Ovary (tissue), 9 donors: ENCODE measurements around the gene TNKS2. TPM values are rescaled to one million over a fixed set of nuclear protein-coding genes. Genes with fewer than 3 reads are reported as not detected.
"Not testable (repeated sequence)": the region's sequence is repeated elsewhere in the genome, so short reads cannot be mapped to it uniquely, and the experiment has no call there.

ENCODE experiments used
- DNase-seq, 5 donors: peaks; one replicate each; pipeline ENCODE4 v3.0.0-alpha.2; 2019 to 2020
- H3K27ac ChIP-seq, 2 donors: fragments of 200-600 bp; one replicate each; pipeline versions ENCODE4 v1.5.1 to v1.8.0; 2019 to 2022
- H3K27me3 ChIP-seq: fragments of 200-600 bp; one replicate; pipeline ENCODE4 v1.8.0; 2022
- H3K36me3 ChIP-seq: fragments of 200-600 bp; sonication (generic); one replicate; pipeline ENCODE4 v1.5.1; 2019
- H3K4me1 ChIP-seq: one replicate; pipeline ENCODE4 v1.8.1; 2013; ENCODE audit warnings: mild to moderate bottlenecking, moderate library complexity; ENCODE audit not compliant: insufficient read depth
- H3K4me3 ChIP-seq: fragments of 200-600 bp; sonication (generic); one replicate; pipeline ENCODE4 v1.5.1; 2017
- H3K9me3 ChIP-seq, 2 donors: fragments of 200-600 bp in 1 of 2; sonication (generic) in 1 of 2; one replicate each; pipeline versions ENCODE4 v1.5.1 to v1.8.1; 2013 to 2019; ENCODE audit warnings: mild to moderate bottlenecking in 1 of 2, moderate library complexity in 1 of 2
- EP300 ChIP-seq: sonication (generic); formaldehyde crosslinking; IDR thresholded peaks from one replicate; pipeline ENCODE4 v1.6.1; 2017; ENCODE audit warnings: antibody characterized with exemption
- POLR2A ChIP-seq: fragments of 450-650 bp; IDR thresholded peaks from one replicate; pipeline ENCODE4 v1.6.1; 2017; ENCODE audit warnings: antibody characterized with exemption, mild to moderate bottlenecking, moderate library complexity
- WGBS, 3 donors: extraction: QIAGEN DNeasy Blood & Tissue Kit in 1 of 3; methylation state at CpG; one replicate each; pipeline versions ENCODE4 v1.1.5 to v1.1.7; 2013 to 2017; 5-methylcytosine and 5-hydroxymethylcytosine counted together
- intact Hi-C, 4 donors: fragments of 100-400 bp; cut with DNase I; formaldehyde crosslinking; loops; one replicate each; pipeline versions ENCODE4 v1.11.0 to v1.15.1; 2022 to 2023
- polyA plus RNA-seq, 2 donors: library from polyadenylated mRNA; stranded (reverse); fragments of 200-250 nt in 1 of 2; fragments of 350-450 nt in 1 of 2; fragmentation: Illumina TruSeq in 1 of 2; extraction: RNeasy Lipid Tissue Mini Kit (QIAGEN cat#74804) in 1 of 2; gene quantifications; one replicate each; pipeline ENCODE4 v1.2.3, GENCODE V29; 2013 to 2014
- total RNA-seq, 7 donors: library from RNA; depleted of rRNA in 2 of 7; stranded (reverse); fragments of >200 nt in 2 of 7; fragmentation: NEBNext Ultra II Directional in 3 of 7; extraction: Animal tissue kit (Norgen Biotek cat#: 25700) in 3 of 7; gene quantifications; one replicate each; pipeline versions ENCODE4 v1.1.0 to v1.2.4, GENCODE V29; 2016 to 2023
- TF ChIP-seq, protein P1 (sequence below), 3 donors: fragments of 450-650 bp in 2 of 3; fragments of 200-600 bp in 1 of 3; IDR thresholded peaks; one replicate each; pipeline versions ENCODE4 v1.5.1 to v1.8.0; 2016 to 2022; ENCODE audit warnings: antibody characterized with exemption in 3 of 3, mild to moderate bottlenecking in 1 of 3
- donor health status: DM: no; HTN: no; CAD: no; lungs with moderate emphysema.
- donor health status: DM: no; HTN: no; CAD: no.
- donor health status: Bipolar disorder and iron deficiency.
- donor health status: DM: yes; HTN: yes; CAD: no.
- donor health status: DM: no; HTN: no; CAD: no.
- donor health status: DM: yes; HTN: yes; CAD: no.

Gene TNKS2
- total and polyA plus RNA-seq, 9 donors = 19.4 to 52.6 (median 42.8) TPM

DNA sequence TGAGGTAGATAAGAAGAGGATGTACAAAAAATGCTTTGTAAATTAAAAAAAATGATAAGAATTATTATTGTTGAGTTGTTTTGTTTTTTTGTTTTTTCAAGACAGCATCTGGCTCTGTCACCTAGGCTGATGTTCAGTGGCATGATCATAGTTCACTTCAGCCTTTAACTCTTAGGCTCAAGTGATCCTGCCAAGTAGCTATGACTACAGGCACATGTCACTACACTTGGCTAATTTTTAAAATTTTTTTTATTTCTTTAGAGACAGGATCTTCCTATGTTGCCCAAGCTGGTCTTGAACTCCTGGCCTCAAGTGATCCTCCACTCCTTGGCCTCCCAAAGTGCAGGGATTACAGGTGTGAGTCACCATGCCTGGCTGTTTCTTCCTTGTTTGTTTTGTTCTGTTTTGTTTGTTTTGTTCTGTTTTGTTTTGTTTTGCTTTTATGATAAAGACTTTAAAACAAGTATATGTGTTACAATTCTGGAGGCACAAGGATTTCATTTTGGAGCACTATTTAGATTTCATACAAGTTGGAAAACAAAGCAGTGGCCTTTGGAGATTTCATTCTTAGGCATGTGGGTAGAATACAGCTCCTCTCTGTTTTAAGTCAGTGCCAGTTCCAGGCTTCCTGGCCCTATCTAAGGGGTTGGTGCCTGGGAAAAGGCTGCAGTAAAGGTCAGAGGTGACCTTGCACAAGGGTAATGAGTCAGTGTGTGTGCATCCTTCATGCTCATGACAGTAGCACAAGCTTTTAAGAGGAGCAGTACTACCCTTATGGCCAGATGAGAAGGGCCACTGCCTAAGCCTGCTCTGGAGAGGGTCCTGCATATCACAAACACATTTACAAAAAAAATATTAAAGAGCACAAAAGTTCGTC, 93.1 kb downstream of the TNKS2 start:
- Histone ChIP-seq H3K9me3 (no peaks in the 10 kb centered on the region), H3K36me3 (no peaks in the 10 kb centered on the region), H3K4me1 (no peaks in the 10 kb centered on the region), H3K27ac (no peak overlapping the region), H3K27me3 (no peaks in the 10 kb centered on the region), H3K4me3 (no peak overlapping the region)
- intact Hi-C loops = no loop called here
- no peak for TF ChIP-seq POLR2A
- DNase-seq = no peak
- 82 to 94% (median 88%) methylated on average over 1 of the region's 1 CpG for whole genome bisulfite sequencing, 3 donors

DNA sequence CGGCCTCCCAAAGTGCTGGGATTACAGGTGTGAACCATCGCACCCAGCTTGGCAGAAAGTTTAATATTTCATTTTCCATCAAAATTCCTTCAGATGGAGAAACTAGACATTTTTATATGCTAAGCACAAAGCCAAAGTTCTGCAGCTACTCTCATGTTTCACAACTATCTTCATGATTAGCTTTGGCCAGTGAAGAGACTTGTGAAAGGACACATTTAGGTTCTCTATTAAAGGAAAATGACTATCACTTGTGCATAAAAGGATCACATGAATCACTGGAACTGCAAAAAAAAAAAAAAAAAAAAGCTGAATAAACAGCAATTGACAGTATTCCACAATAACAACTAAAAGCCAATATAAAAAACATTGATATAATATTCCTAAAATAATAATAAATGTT, 94.8 kb downstream of the TNKS2 start:
- DNase-seq = no peak
- Histone ChIP-seq H3K27ac (no peak overlapping the region), H3K27me3 (no peaks in the 10 kb centered on the region), H3K36me3 (no peaks in the 10 kb centered on the region), H3K9me3 (no peaks in the 10 kb centered on the region), H3K4me3 (no peak overlapping the region), H3K4me1 (no peaks in the 10 kb centered on the region)
- intact Hi-C loops = no loop called here
- TF ChIP-seq POLR2A (no peak), EP300 (no peak)
- TF ChIP-seq, protein P1, sequence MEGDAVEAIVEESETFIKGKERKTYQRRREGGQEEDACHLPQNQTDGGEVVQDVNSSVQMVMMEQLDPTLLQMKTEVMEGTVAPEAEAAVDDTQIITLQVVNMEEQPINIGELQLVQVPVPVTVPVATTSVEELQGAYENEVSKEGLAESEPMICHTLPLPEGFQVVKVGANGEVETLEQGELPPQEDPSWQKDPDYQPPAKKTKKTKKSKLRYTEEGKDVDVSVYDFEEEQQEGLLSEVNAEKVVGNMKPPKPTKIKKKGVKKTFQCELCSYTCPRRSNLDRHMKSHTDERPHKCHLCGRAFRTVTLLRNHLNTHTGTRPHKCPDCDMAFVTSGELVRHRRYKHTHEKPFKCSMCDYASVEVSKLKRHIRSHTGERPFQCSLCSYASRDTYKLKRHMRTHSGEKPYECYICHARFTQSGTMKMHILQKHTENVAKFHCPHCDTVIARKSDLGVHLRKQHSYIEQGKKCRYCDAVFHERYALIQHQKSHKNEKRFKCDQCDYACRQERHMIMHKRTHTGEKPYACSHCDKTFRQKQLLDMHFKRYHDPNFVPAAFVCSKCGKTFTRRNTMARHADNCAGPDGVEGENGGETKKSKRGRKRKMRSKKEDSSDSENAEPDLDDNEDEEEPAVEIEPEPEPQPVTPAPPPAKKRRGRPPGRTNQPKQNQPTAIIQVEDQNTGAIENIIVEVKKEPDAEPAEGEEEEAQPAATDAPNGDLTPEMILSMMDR (IDR thresholded peaks at IDR 0.05) = no peak
- 93 to 98% (median 97%) methylated on average over 2 of the region's 2 CpGs for WGBS, 3 donors

DNA sequence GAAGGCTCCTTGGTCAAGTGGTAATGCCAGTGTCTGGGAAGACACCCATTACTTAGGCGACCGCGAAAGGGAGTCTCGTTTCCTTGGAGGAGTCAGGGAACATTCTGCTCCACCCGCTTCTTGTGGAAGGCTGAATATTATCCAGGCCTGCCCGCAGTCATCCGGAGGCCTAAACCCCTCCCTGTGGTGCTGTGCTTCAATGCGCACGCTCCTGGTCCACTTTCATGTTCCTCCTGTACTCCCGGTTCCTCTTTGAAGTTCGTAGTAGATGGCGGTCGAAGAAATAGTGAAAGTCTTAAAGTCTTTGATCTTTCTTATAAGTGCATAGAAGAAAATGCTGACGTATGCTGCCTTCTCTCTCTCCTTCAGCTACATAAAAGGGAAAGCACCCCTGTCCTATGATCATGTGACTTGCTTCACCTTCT, 96.0 kb downstream of the TNKS2 start:
- H3K4me1 ChIP-seq, DNase-seq, intact Hi-C loops, H3K27ac ChIP-seq, H3K27me3 ChIP-seq, H3K9me3 ChIP-seq, H3K36me3 ChIP-seq, H3K4me3 ChIP-seq: not testable (repeated sequence)
- WGBS, 3 donors = 88 to 93% (median 90%) methylated on average over 14 of the region's 14 CpGs

DNA sequence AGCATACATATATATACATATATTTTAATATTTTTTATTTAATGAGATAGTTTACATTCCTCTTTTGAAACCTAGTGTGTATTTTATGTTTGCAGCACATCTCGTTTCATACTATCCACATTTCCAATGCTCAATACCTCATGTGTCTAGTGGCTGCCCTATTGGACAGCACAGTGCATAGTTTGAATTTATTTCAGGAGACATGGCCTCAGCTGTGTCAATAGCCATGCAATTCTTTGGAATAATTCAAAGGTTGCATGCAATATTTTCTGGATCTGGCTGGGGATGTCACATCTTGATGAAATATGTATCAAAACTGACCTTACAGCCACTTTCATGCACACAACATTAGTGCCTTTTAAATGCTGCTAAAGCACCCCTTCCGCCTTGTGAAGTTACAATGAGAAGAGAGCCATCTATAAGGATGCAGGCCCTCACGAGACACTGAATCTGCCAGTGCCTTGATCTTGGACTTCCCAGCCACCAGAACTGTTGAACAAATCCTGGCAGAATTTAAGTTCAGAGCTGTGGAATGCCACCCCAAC, 98.1 kb downstream of the TNKS2 start:
- 74 to 91% (median 89%) methylated on average over 3 of the region's 3 CpGs for WGBS, 3 donors

DNA sequence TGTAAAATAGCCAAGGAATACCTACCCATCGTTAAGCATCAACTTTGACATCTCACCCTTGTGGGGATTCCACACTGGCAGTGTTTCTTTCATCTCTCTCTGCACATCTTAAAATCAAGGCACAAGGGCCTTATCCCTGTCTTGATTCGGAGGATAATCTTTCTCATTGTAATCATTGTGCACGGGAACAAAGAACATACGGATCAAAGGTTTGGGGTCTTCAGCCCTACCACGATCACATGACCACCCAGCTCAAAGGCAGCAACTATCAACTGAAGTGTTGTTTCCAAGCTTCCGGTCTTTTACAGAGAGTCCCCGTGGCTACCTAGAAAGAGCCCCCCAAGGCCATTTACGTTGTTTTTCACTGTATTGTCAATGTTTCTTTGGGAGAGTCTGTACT, 99.2 kb downstream of the TNKS2 start:
- Histone ChIP-seq H3K27me3 (no peaks in the 10 kb centered on the region), H3K9me3 (no peaks in the 10 kb centered on the region), H3K4me3 (no peak overlapping the region), H3K4me1 (no peaks in the 10 kb centered on the region), H3K27ac (no peak overlapping the region), H3K36me3 (no peaks in the 10 kb centered on the region)
- TF ChIP-seq, protein P1 (IDR thresholded peaks at IDR 0.05) = no peak
- TF ChIP-seq EP300 = no peak
- TF ChIP-seq POLR2A = no peak
- intact Hi-C loops = no loop called here
- 61 to 71% (median 69%) methylated on average over 8 of the region's 8 CpGs for WGBS, 3 donors
- DNase-seq = no peak

More for the DNA sequence above, 98.1 kb downstream of the TNKS2 start:
- Histone ChIP-seq H3K27ac (no peak overlapping the region), H3K9me3 (no peaks in the 10 kb centered on the region), H3K27me3 (no peaks in the 10 kb centered on the region), H3K4me3 (no peak overlapping the region), H3K4me1 (no peaks in the 10 kb centered on the region), H3K36me3 (no peaks in the 10 kb centered on the region)
- no peak for DNase-seq
- TF ChIP-seq POLR2A (no peak), EP300 (no peak)
- TF ChIP-seq, protein P1 (IDR thresholded peaks at IDR 0.05) = no peak
- intact Hi-C loops = no loop called here
